ENCODE data around the gene SART3. TPM values are rescaled to one million over a fixed set of nuclear protein-coding genes. Genes with fewer than 3 reads are reported as not detected.
"Not testable (repeated sequence)": the region's sequence is repeated elsewhere in the genome, so short reads cannot be mapped to it uniquely, and the experiment has no call there.

The SART3 gene
- total RNA-seq, 1 donor from 2014 or later = 40.3 TPM

- Histone ChIP-seq H3K27me3 (ENCODE audit: control insufficient read depth, insufficient read depth, low read length) (peaks cover 5% of the 10 kb centered on the region), H3K4me3 (ENCODE audit: low read depth, low read length) (no peak overlapping the region), H3K36me3 (ENCODE audit: control insufficient read depth, insufficient read depth, low read length) (no peaks in the 10 kb centered on the region)
- no peak for DNase-seq (ENCODE audit: low read depth)
- TF ChIP-seq, protein P1, sequence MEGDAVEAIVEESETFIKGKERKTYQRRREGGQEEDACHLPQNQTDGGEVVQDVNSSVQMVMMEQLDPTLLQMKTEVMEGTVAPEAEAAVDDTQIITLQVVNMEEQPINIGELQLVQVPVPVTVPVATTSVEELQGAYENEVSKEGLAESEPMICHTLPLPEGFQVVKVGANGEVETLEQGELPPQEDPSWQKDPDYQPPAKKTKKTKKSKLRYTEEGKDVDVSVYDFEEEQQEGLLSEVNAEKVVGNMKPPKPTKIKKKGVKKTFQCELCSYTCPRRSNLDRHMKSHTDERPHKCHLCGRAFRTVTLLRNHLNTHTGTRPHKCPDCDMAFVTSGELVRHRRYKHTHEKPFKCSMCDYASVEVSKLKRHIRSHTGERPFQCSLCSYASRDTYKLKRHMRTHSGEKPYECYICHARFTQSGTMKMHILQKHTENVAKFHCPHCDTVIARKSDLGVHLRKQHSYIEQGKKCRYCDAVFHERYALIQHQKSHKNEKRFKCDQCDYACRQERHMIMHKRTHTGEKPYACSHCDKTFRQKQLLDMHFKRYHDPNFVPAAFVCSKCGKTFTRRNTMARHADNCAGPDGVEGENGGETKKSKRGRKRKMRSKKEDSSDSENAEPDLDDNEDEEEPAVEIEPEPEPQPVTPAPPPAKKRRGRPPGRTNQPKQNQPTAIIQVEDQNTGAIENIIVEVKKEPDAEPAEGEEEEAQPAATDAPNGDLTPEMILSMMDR (IDR thresholded peaks at IDR 0.05; ENCODE audit: insufficient read depth, low read length, poor library complexity, severe bottlenecking) = no peak
Measured at GRCh38 chr12:108594960-108595710, 34.2 kb upstream of the SART3 start.

DNA sequence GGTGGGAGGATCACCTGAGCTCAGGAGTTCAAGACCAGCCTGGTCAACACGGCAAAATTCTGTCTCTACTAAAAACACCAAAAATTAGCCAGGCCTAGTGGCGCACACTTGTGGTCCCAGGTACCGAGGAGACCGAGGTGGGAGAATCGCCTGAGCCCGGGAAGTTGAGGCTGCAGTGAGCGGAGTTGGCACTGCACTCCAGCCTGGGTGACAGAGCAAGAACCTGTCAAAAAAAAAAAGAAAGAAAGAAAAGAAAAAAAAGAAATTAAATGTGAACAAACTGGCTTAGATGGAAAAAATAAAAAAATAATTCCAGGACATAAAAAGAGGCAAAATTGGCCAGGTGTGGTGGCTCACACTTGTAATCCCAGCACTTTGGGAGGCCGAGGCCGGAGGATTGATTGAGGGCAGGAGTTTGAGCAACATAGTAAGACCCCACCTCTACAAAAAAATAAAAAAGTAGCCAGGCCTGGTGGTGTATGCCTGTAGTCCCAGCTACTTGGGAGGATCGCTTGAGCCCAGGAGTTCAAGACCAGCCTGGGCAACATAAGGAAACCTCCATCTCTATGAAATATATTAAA is 33.4 kb upstream of the SART3 start:
- Histone ChIP-seq H3K36me3 (ENCODE audit: control insufficient read depth, insufficient read depth, low read length) (no peaks in the 10 kb centered on the region), H3K27me3 (ENCODE audit: control insufficient read depth, insufficient read depth, low read length) (peaks cover 9% of the 10 kb centered on the region), H3K4me3 (ENCODE audit: low read depth, low read length) (no peak overlapping the region)
- no peak for DNase-seq (ENCODE audit: low read depth)
- TF ChIP-seq, protein P1 (IDR thresholded peaks at IDR 0.05; ENCODE audit: insufficient read depth, low read length, poor library complexity, severe bottlenecking) = no peak

DNA sequence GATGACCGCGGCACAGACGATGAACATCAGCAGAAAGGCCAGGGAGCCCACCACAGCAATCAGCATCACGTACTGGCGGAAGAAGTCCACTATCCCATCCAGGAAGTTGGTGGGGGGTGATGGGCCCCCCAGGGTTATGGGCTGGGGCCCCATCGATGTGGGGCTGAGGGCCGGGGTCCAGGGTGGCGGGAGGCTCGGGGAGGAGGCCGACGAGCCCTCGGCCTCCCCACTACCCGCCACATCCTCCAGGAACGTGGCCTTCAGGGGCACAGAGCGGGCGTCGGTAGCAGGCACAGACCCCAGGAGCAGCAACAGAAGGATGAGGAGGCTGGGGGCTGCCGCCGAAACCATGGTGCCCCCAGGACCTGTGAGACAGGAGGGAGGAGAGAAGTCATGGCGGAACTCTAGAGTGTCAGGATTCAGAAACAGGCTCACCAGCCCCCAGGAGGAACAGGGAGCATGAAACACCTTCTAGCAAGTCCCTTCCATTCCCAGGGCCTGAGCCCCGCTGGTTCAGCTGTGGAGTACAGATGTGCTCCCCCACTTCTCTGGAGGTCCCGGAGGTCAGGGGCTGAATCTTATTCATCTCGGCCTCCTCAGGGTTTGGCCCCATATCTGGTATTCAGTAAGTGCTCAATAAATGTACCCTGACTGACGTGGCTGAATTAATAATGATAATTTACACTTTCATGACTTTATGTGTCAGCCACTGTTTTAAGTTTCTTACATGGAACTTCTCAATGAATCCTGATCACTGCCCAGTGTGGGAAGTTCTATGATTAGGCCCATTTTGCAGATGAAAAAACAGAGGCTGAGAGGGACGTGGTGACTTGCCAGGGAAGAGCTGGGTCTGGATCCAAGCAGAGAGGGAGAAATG is 31.3 kb upstream of the SART3 start:
- Histone ChIP-seq H3K4me3 (ENCODE audit: low read depth, low read length) (no peak overlapping the region), H3K36me3 (ENCODE audit: control insufficient read depth, insufficient read depth, low read length) (no peaks in the 10 kb centered on the region), H3K27me3 (ENCODE audit: control insufficient read depth, insufficient read depth, low read length) (peaks cover 7% of the 10 kb centered on the region)
- TF ChIP-seq, protein P1 (IDR thresholded peaks at IDR 0.05; ENCODE audit: insufficient read depth, low read length, poor library complexity, severe bottlenecking) = no peak
- DNase-seq (ENCODE audit: low read depth) = no peak

- peaks cover 4% of the 10 kb centered on the region for H3K27me3 ChIP-seq (ENCODE audit: control insufficient read depth, insufficient read depth, low read length)
- H3K4me3 ChIP-seq (ENCODE audit: low read depth, low read length) = no peak overlapping the region
- H3K36me3 ChIP-seq (ENCODE audit: control insufficient read depth, insufficient read depth, low read length) = no peaks in the 10 kb centered on the region
- TF ChIP-seq, protein P1 (IDR thresholded peaks at IDR 0.05; ENCODE audit: insufficient read depth, low read length, poor library complexity, severe bottlenecking) = no peak
- no peak for DNase-seq (ENCODE audit: low read depth)
Measured at GRCh38 chr12:108591267-108591980, 30.5 kb upstream of the SART3 start.

DNA sequence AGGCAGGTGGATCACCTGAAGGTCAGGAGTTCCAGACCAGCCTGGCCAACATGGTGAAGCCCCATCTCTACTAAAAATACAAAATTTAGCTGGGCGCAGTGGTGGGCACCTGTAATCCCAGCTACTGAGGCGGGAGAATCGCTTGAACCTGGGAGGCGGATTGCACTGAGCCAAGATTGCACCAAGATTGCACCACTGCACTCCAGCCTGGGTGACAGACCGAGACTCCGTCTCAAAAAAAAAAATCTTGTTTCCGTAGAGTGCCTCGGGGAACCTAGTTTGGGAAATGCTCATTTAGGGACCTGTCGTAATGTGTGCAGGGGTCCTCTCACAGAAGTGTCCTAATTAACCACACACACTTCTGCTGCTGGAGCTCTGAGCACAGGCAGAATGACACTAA is 29.5 kb upstream of the SART3 start:
- not testable (repeated sequence) for DNase-seq (ENCODE audit: low read depth); H3K27me3 ChIP-seq (ENCODE audit: control insufficient read depth, insufficient read depth, low read length); H3K36me3 ChIP-seq (ENCODE audit: control insufficient read depth, insufficient read depth, low read length); H3K4me3 ChIP-seq (ENCODE audit: low read depth, low read length)

Measured in kidney epithelial cell (primary cell).